Measurements from ENCODE around the gene SAXO1.
"Not testable (repeated sequence)": the region's sequence is repeated elsewhere in the genome, so short reads cannot be mapped to it uniquely, and the experiment has no call there.

SAXO1 gene, protein sequence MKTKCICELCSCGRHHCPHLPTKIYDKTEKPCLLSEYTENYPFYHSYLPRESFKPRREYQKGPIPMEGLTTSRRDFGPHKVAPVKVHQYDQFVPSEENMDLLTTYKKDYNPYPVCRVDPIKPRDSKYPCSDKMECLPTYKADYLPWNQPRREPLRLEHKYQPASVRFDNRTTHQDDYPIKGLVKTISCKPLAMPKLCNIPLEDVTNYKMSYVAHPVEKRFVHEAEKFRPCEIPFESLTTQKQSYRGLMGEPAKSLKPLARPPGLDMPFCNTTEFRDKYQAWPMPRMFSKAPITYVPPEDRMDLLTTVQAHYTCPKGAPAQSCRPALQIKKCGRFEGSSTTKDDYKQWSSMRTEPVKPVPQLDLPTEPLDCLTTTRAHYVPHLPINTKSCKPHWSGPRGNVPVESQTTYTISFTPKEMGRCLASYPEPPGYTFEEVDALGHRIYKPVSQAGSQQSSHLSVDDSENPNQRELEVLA

DNA sequence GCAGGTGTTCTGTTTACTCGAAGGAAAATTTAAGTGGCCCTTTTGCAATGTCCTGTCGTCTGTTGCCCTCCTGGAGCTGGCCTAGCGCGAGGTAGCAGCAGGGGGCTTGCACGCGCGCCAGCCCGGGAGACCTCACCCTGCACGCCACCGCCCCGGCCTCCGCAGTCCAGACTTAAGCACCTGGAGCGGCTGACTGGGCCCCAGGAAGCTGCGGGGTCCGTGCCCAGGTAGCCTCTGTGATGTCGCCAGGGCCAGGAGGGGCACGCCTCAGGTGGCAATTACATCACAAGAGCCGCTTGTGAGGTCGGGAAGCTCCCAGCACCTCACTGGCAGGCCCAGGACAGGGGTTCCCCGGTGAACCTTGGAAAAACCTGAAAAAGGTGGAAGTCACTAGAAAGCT lies at the start of gene SAXO1:
Gene SAXO1 (minus strand): TSS at position 195 of the 400 bp plus-strand sequence. CDS start 301 bp downstream, outside the sequence.
- no peak for DNase-seq

DNA sequence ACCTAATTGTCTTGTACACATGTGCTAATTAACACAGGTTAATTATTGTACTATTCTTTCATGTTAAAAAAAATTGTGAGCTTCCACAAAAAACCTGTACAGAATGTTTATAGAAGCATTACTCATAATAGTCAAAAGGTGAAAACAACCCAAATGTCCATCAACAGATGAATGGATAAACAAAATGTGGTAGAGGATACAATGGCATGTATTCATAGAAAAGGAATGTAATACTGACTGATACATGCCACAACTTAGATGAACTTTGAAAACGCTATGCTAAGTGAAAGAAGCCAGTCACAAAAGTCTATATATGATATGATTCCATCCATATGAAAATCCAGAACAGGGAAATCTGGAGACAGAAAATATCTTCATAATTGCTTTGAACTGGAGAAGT lies 41.8 kb upstream of the SAXO1 start:
- no peak for DNase-seq

- no peak for DNase-seq
Observed at GRCh38 chr9:19074229-19074628, 41.2 kb upstream of the SAXO1 start.

DNA sequence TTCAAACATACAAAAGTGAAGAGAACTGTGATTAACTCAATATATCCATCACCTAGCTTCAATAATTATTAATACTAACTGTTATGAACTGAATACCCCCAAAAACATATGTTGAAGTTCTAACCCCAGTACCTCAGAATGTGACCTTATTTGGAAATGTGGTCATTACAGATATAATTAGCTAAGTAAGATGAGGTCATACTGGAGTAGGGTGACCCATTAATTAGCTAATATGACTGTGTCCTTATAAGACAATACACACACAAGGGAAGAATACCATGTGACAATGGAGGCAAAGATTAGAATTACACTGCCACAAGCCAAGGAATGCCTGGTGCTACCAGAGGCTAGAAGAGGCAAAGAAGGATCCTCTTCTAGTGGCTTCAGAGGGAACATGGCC lies 24.0 kb upstream of the SAXO1 start:
- DNase-seq = no peak

DNA sequence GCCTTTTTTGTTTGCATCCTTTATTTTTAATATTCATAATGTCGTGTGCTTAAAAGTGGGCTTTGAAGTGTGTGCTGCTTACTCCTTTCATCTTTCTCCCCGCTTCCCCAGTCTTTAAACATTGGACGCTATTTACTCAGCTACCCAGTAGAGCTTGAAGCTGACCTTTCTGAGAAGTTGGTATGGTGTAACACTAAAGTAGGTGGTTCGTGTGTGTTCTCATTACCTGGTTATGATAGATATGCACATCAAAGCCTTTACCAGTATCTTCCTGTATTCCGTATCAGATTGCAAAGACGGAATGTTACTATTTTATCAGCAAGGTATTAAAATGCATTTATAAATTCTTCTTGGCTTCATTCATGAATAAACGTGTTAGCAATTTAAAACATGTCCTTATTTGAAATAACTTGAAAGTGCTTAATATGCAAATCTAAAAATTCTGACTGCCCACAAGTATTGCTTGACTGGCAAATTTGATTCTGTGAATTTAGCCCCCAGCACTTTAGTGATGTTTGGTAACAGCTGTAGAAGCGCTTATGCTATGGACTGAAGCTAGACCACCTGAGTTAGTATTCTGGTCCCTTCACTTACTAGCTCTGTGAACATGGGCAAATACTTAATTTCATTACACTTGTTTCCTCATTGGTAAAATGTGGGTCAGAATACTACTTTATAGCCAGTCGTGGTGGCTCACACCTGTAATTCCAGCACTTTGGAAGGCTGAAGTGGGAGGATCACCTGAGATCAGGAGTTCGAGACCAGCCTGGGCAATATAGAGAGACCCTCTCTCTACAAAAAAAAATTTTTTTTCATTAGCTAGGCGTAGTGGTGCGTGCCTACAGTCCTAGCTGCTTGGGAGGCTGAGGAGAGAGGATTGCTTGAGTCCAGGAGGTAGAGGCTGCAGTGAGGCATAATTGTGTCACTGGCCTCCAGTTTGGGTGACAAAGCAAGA lies 17.9 kb upstream of the SAXO1 start:
- DNase-seq = no peak

- DNase-seq = peak; percentile 61
Observed at GRCh38 chr9:19049917-19050636, 17.1 kb upstream of the SAXO1 start.

- DNase-seq = peak; percentile 94
Observed at GRCh38 chr9:19048966-19049916, 16.2 kb upstream of the SAXO1 start, which contains the start of gene RRAGA. TSS of gene RRAGA (plus strand) at chr9:19049427. CDS start at chr9:19049660, 233 bp downstream.

- DNase-seq = no peak
Observed at GRCh38 chr9:19036611-19037010, 3.6 kb upstream of the SAXO1 start.

- DNase-seq = no peak
Observed at GRCh38 chr9:19032406-19032805, 603 bp downstream of the SAXO1 start.

DNA sequence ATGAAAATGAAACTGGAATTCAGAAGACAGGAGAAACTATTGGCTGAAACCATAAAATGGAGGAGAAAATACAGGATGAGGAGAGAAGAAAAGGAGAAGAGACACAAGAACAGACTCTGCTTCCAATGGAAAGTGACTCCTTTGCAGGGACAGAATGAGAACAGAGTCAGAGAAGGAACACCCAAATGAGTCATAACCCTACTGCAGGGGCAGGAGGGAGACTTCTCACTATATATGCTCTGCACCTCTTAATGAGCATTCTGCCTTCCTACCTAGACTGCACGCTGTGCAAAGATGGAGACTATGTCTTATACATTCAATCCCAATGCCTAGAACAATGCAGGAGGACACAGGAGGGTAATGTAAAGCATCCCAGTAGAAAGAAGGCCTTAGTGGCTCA lies 2.1 kb downstream of the SAXO1 start:
- no peak for DNase-seq

GRCh38 chr9:19028835-19029451 lies 4.1 kb downstream of the SAXO1 start:
- peak; percentile 69 for DNase-seq

DNA sequence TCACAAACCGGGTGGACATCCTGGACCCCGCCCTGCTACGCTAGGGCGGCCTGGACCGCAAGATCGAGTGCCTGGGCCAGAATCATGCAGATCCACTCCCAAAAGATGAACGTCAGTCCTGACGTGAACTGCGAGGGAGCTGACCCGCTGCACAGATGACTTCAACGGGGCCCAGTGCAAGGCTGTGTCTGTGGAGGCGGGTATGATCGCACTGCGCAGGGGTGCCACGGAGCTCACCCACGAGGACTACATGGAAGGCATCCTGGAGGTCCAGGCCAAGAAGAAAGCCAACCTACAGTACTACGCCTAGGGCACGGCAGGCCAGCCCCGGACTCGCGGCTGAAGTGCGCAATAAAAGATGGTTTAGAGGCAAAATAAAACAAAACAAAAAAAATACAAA lies 5.2 kb downstream of the SAXO1 start:
- DNase-seq = no peak

GRCh38 chr9:19026375-19026774 lies 6.6 kb downstream of the SAXO1 start:
- DNase-seq = no peak

- no peak for DNase-seq
Observed at GRCh38 chr9:19023078-19023477, 9.9 kb downstream of the SAXO1 start.

- DNase-seq = no peak
Observed at GRCh38 chr9:19022206-19022605, 10.8 kb downstream of the SAXO1 start.

DNA sequence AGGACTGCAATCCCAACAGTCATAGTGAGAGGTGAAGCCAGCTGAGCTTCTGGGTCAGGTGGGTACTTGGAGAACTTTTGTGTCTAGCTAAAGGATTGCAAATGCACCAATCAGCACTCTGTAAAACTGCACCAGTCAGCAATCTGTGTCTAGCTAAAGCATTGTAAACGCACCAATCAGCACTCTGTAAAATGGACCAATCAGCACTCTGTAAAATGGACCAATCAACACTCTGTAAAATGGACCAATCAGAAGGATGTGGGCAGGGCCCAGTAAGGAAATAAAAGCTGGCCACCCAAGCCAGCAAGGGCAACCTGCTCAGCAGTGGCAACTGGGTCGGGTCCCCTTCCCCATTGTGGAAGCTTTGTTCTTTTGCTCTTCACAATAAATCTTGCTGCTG lies 11.4 kb downstream of the SAXO1 start:
- DNase-seq = not testable (repeated sequence)

GRCh38 chr9:19020886-19021455 lies 12.0 kb downstream of the SAXO1 start:
- no peak for DNase-seq

GRCh38 chr9:19018201-19018600 lies 14.8 kb downstream of the SAXO1 start:
- no peak for DNase-seq

- no peak for DNase-seq
Observed at GRCh38 chr9:19009391-19009965, 23.5 kb downstream of the SAXO1 start.

- DNase-seq = no peak
Observed at GRCh38 chr9:19000133-19000532, 32.9 kb downstream of the SAXO1 start.

All from midbrain (tissue), 1 donor.